CD4-positive, alpha-beta T cell treated with Interferon gamma for 1 hour (primary cell): ENCODE measurements around the gene RGS16.

Experiments
- DNase-seq: peaks from one replicate; pipeline ENCODE4 v3.0.0-alpha.2; 2020

Gene RGS16

GRCh38 chr1:182570611-182570970 is 33.6 kb downstream of the RGS16 start:
- DNase-seq = no peak

GRCh38 chr1:182569939-182570610 is 34.1 kb downstream of the RGS16 start:
- DNase-seq = no peak

GRCh38 chr1:182568647-182569284 is 35.4 kb downstream of the RGS16 start:
- no peak for DNase-seq

- DNase-seq = no peak
Observed at GRCh38 chr1:182567629-182568028, 36.6 kb downstream of the RGS16 start.

GRCh38 chr1:182565537-182565936 is 38.7 kb downstream of the RGS16 start:
- no peak for DNase-seq

- DNase-seq = no peak
Observed at GRCh38 chr1:182564406-182565004, 39.7 kb downstream of the RGS16 start.

GRCh38 chr1:182563095-182563494 is 41.1 kb downstream of the RGS16 start:
- no peak for DNase-seq

GRCh38 chr1:182561456-182561855 is 42.7 kb downstream of the RGS16 start:
- DNase-seq = no peak

- DNase-seq = no peak
Observed at GRCh38 chr1:182560392-182560984, 43.7 kb downstream of the RGS16 start.

GRCh38 chr1:182556279-182556678 is 47.9 kb downstream of the RGS16 start:
- DNase-seq = no peak

GRCh38 chr1:182555493-182555892 is 48.7 kb downstream of the RGS16 start:
- DNase-seq = no peak

GRCh38 chr1:182552527-182552926 is 51.7 kb downstream of the RGS16 start:
- no peak for DNase-seq

- no peak for DNase-seq
Observed at GRCh38 chr1:182549811-182550210, 54.4 kb downstream of the RGS16 start.

GRCh38 chr1:182549346-182549745 is 54.8 kb downstream of the RGS16 start:
- DNase-seq = no peak
